HG03135 (cell line): ENCODE measurements around the gene LPCAT2.

Experiments used
- ATAC-seq: cut with Tn5 transposase; IDR thresholded peaks from one replicate; pipeline ENCODE4 v1.9.1; 2021; ENCODE audit warnings: mild to moderate bottlenecking, moderate library complexity; ENCODE audit not compliant: unreplicated experiment

Gene LPCAT2

DNA sequence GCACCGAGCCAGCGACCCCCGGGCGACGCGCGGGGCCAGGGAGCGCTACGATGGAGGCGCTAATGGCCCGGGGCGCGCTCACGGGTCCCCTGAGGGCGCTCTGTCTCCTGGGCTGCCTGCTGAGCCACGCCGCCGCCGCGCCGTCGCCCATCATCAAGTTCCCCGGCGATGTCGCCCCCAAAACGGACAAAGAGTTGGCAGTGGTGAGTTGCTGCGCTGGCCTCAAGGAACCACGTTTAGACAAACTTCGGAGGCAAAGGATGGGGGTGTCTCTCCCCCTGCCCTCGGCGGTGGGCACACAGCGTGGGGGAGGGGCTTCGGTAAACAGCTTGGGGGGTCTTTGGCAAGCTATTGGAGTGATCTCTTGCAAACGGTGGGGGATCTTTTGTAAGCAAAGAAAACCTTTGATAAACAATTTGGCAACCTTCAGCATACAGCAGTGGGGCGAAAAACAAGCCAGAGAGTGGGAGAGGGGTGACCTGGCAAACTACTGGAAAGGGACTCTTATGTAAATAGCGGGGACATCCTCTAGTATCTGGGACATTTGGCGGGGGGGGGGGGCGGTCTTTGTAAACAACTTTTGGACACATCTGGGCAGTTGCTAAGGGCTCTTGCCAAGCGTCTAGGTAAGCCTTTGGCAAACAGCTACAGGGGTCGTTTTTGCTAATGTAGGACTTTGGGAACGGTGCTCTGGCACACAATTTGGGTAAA, 29.3 kb upstream of the LPCAT2 start:
- no peak for ATAC-seq

- no peak for ATAC-seq
Measured at GRCh38 chr16:55480228-55480655, 28.6 kb upstream of the LPCAT2 start.

DNA sequence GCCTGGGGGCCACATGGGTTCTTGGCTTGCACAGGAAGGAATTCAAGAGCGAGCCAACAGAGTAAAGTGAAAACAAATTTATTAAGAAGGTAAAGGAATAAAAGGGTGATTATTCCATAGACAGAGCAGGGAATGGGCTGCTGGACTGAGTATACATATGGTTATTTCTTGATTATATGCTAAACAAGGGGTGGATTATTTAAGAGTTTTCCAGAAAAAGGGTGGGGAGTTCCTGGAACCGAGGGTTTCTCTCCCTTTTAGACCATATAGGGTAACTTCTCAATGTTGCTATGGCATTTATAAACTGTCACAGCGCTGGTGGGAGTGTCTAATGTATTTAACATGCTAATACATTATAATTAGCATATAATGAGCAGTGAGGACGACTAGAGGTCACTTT, 27.8 kb upstream of the LPCAT2 start:
- ATAC-seq = no peak

GRCh38 chr16:55482056-55482455, 26.8 kb upstream of the LPCAT2 start:
- ATAC-seq = no peak

DNA sequence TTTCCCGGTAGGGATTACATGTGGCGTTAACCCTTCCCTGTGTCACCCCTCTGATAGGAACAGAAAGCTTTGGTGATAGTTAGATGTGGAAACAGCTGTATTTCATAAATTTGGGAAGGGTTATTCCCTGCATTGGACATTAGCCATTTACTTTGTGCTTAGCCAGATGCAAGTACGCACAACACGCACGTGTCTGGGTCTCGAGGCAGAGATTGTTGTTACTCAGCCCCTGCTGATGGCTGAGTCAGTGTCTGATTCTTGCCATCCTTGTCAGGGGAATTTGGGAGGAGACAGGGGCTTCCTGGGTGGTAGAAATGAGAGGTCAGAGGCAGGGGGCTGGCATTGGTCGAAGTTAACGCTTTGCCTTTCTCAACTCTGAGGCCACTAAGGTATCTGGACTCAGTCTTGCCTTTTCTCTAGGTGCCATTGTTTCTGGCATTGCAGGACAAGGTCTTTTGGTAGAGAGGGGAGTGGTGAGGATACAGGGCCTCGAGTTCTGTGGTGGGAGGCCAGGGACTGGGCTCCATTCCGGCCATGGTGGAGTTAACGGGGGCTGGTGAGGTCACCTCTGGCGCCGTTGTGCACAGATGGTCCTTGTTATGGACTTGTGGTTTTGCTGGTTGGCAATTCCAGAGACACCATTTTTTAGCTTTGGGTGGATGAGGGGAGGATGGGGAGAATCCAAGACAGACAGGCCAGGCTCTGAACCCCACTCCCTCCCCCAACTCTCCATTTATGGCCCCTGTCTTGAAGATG, 21.6 kb upstream of the LPCAT2 start:
- ATAC-seq = no peak

GRCh38 chr16:55488306-55488705, 20.6 kb upstream of the LPCAT2 start:
- ATAC-seq = no peak

GRCh38 chr16:55489119-55489955, 19.5 kb upstream of the LPCAT2 start:
- ATAC-seq = no peak

DNA sequence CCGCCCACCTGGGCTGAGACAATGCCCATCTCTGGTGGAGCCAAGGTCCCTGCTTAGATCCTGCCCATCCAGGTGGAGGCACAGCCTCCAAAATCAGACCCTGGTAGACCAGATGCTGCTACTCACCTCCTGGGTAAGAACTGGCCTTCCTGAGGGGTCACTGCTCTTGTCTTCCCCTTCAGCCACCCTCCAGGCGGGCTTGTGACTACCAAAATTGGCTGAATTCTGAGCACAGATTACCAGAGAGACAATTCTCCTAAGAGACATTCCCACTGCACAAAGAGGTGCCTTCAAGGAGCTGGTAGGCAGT, 19.0 kb upstream of the LPCAT2 start:
- no peak for ATAC-seq

DNA sequence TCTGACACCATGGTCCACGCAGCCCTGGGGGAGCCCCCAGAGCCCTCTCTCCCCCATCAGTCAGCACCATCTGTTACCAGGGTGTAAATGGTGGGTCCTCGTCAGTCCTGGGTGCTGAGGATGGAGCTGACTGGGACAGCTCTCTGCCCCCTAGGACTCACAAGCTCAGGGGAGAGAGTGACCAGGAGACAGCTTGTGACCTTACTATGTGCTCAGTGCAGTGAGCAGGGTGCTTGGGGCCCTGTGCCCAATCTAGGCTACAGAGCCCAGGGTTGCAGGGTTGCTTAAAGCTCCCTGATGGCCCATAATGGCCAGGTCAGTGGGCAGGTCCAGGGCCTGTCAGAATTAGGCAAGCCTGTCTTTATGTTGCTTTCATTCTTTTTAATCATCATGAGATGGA, 18.6 kb upstream of the LPCAT2 start:
- ATAC-seq = no peak

- ATAC-seq = no peak
Measured at GRCh38 chr16:55491691-55492090, 17.2 kb upstream of the LPCAT2 start.

GRCh38 chr16:55492756-55493380, 16.0 kb upstream of the LPCAT2 start:
- ATAC-seq = no peak

- ATAC-seq = no peak
Measured at GRCh38 chr16:55494994-55495421, 13.9 kb upstream of the LPCAT2 start.

DNA sequence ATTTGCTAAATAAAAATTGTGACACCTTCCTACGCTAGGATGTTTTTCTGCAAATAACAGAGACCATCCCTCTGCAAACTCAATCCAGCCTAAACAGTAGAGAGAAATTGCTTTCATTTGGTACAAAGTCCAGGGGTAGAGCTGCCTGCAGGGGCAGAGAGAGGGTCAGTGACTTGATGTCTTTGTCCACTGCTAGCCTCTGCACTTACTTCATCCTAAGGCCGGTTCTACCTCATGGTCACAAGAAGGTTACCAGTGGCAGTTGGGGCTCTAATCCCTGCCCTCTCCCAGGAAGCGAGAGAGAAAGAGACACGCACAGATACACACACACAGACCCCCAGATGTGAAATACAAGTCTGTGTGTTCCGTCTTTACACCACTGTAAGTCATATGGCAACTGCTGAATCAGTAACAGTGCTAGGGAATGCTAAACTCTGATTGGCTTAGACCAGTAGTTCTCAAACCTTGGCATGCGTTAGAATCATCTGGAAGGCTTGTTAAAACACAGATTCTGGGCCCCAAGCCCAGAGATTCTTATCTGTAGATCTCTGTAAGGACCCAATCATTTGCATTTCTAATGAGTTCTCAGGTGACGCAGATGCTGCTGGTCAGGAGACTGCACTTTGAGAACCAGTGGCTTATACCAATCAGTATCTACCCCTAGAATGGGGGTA, 13.1 kb upstream of the LPCAT2 start:
- ATAC-seq = no peak

- ATAC-seq = no peak
Measured at GRCh38 chr16:55496509-55497145, 12.2 kb upstream of the LPCAT2 start.

- no peak for ATAC-seq
Measured at GRCh38 chr16:55497558-55497957, 11.3 kb upstream of the LPCAT2 start.

DNA sequence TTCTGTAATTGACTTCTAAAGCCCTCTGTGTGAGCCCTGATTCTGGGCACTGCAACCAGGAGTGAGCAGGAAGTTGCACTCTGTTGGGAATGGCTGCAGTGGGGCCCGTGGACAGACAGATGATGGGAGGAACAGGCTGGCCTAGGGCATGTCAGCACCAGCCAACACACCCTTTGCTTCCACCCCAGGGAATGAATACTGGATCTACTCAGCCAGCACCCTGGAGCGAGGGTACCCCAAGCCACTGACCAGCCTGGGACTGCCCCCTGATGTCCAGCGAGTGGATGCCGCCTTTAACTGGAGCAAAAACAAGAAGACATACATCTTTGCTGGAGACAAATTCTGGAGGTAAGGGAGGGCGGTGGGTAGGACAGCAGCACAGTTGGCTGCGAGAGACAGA, 10.8 kb upstream of the LPCAT2 start:
- no peak for ATAC-seq

DNA sequence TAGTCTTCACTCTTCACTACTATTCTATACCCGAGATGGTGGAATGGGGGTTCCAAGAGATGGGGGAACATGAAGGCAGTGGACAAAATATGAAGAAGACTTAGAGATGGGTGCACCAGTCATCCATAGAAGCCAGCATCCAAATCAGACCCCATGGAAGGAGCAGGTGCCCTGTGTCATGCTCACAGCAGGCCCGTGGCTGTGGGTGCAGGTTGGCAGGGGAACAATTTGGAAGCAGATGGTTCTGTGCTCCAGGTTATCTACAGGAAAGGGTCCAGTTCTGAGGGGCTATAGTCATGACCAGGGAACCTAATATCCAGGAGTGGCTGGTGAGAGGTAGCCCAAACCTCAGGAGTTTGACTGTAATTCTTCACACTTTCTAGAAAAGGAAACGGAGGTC, 9.6 kb upstream of the LPCAT2 start:
- ATAC-seq = no peak

DNA sequence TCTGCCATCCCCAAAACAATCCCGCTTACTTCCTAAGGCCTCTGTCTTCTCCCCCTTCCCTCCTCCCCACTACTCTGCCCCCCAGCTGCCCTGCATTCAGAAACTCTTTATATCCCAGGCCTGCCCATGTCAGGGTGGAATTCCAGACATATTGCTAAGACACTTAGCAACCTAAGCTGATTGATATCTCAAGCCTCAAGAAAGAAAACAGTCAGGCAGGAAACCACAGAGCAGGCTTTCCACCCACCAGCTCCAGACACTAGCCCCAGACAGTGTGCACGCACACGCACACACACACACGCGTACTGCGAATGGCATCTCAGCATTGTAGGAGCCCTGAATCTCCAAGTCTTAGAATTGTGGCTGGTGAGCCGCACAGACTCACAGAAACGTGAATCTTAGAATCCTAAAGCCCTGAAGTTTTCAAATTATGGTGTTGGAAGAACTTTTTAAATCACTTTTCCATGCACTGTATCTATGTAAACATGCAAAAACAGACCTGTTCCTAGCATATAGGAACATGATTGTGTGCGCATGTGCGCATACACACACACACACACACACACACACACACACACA, 8.8 kb upstream of the LPCAT2 start:
- no peak for ATAC-seq

- no peak for ATAC-seq
Measured at GRCh38 chr16:55500530-55501011, 8.3 kb upstream of the LPCAT2 start.
